DND-41 (cell line): ENCODE data around the gene LRIG3.

Source experiments
- ATAC-seq: fragments of 200-7000 bp; cut with Tn5 transposase; 3 replicates; pipeline ENCODE4 v1.9.1; 2021; ENCODE audit warnings: low read depth; ENCODE audit not compliant: insufficient read depth
- DNase-seq: peaks from one replicate; pipeline ENCODE4 v3.0.0-alpha.2; 2020
- H2AFZ ChIP-seq: 2 replicates; pipeline ENCODE4 v1.6.0; 2012; ENCODE audit warnings: low read depth, low read length
- H3K27ac ChIP-seq: 2 replicates; pipeline ENCODE4 v1.5.1; 2012; ENCODE audit warnings: low read length, inconsistent platforms
- H3K27me3 ChIP-seq: fragments of 200-600 bp; sonication (generic); 2 replicates; pipeline ENCODE4 v1.6.0; 2012; ENCODE audit warnings: low read length, mild to moderate bottlenecking, inconsistent platforms; ENCODE audit not compliant: insufficient read depth, poor library complexity
- H3K36me3 ChIP-seq: 2 replicates; pipeline ENCODE4 v1.5.1; 2012; ENCODE audit warnings: low read length, inconsistent platforms; ENCODE audit not compliant: insufficient read depth
- H3K4me1 ChIP-seq: 2 replicates; pipeline ENCODE4 v1.5.1; 2012; ENCODE audit warnings: mild to moderate bottlenecking, low read length; ENCODE audit not compliant: insufficient read depth
- H3K4me2 ChIP-seq: 2 replicates; pipeline ENCODE4 v1.6.0; 2012; ENCODE audit warnings: mild to moderate bottlenecking, moderate library complexity, low read length, inconsistent platforms; ENCODE audit not compliant: insufficient read depth
- H3K4me3 ChIP-seq, 2 experiments: fragments of 200-600 bp in 1 of 2; shearing (Covaris generic) in 1 of 2; 2 replicates each; pipeline ENCODE4 v1.5.1; 2012 to 2016; ENCODE audit warnings: inconsistent platforms in 2 of 2, low read length in 2 of 2, mild to moderate bottlenecking in 2 of 2, low read depth in 1 of 2, moderate library complexity in 1 of 2
- H3K79me2 ChIP-seq: 2 replicates; pipeline ENCODE4 v1.6.0; 2012; ENCODE audit warnings: low read length, inconsistent platforms; ENCODE audit not compliant: insufficient read depth
- H3K9ac ChIP-seq: 2 replicates; pipeline ENCODE4 v1.6.0; 2012; ENCODE audit warnings: low read depth, mild to moderate bottlenecking, inconsistent platforms, low read length, moderate library complexity
- H3K9me3 ChIP-seq: 2 replicates; pipeline ENCODE4 v1.5.1; 2012; ENCODE audit warnings: low read length, moderate library complexity, mild to moderate bottlenecking, inconsistent platforms; ENCODE audit not compliant: insufficient read depth, severe bottlenecking
- H4K20me1 ChIP-seq: 2 replicates; pipeline ENCODE4 v1.6.0; 2012; ENCODE audit warnings: low read length; ENCODE audit not compliant: insufficient read depth
- CTCF ChIP-seq: IDR thresholded peaks from 2 replicates; pipeline ENCODE4 v1.5.1; 2012; ENCODE audit warnings: borderline replicate concordance, low read length, moderate library complexity, mild to moderate bottlenecking; ENCODE audit not compliant: poor library complexity, severe bottlenecking; ENCODE audit errors: extremely low read depth
- EZH2 ChIP-seq: IDR thresholded peaks from 3 replicates; pipeline ENCODE4 v1.6.1; 2012; ENCODE audit warnings: borderline replicate concordance, low read depth, mild to moderate bottlenecking, moderate library complexity, low read length, inconsistent platforms; ENCODE audit not compliant: severe bottlenecking

LRIG3 gene

GRCh38 chr12:58930770-58931324, 10.5 kb upstream of the LRIG3 start:
- Histone ChIP-seq H3K36me3 (no peaks in the 10 kb centered on the region), H4K20me1 (no peaks in the 10 kb centered on the region), H2AFZ (no peak overlapping the region), H3K27me3 (no peaks in the 10 kb centered on the region), H3K4me2 (no peak overlapping the region), H3K9me3 (no peaks in the 10 kb centered on the region), H3K79me2 (no peaks in the 10 kb centered on the region), H3K27ac (no peak overlapping the region), H3K9ac (no peak overlapping the region), H3K4me1 (no peaks in the 10 kb centered on the region), H3K4me3 (no peak overlapping the region)
- TF ChIP-seq EZH2 = no peak
- no peak for TF ChIP-seq CTCF
- no peak for ATAC-seq
- no peak for DNase-seq

GRCh38 chr12:58927120-58927519, 6.8 kb upstream of the LRIG3 start:
- no peak overlapping the region for H3K9ac ChIP-seq
- no peaks in the 10 kb centered on the region for H3K9me3 ChIP-seq
- no peaks in the 10 kb centered on the region for H3K79me2 ChIP-seq
- no peak overlapping the region for H3K4me2 ChIP-seq
- no peaks in the 10 kb centered on the region for H4K20me1 ChIP-seq
- no peaks in the 10 kb centered on the region for H3K36me3 ChIP-seq
- no peak for DNase-seq
- H3K4me1 ChIP-seq = no peaks in the 10 kb centered on the region
- H3K27me3 ChIP-seq = no peaks in the 10 kb centered on the region
- no peak overlapping the region for H3K4me3 ChIP-seq
- H3K27ac ChIP-seq = no peak overlapping the region
- no peak for ATAC-seq
- no peak overlapping the region for H2AFZ ChIP-seq
- TF ChIP-seq EZH2 (no peak), CTCF (no peak)

- Histone ChIP-seq H2AFZ (no peak overlapping the region), H3K4me1 (no peaks in the 10 kb centered on the region), H3K27ac (no peak overlapping the region), H3K79me2 (no peaks in the 10 kb centered on the region), H3K36me3 (no peaks in the 10 kb centered on the region), H4K20me1 (no peaks in the 10 kb centered on the region), H3K9ac (no peak overlapping the region), H3K27me3 (no peaks in the 10 kb centered on the region), H3K9me3 (no peaks in the 10 kb centered on the region), H3K4me3 (no peak overlapping the region), H3K4me2 (no peak overlapping the region)
- ATAC-seq (no peak), DNase-seq (no peak)
- no peak for TF ChIP-seq EZH2
Observed at GRCh38 chr12:58926586-58926985, 6.3 kb upstream of the LRIG3 start.

- Histone ChIP-seq H3K4me3 (no peak overlapping the region), H4K20me1 (no peaks in the 10 kb centered on the region), H3K79me2 (no peaks in the 10 kb centered on the region), H3K4me1 (no peaks in the 10 kb centered on the region), H3K27me3 (no peaks in the 10 kb centered on the region), H3K4me2 (no peak overlapping the region), H2AFZ (no peak overlapping the region), H3K27ac (no peak overlapping the region), H3K9me3 (no peaks in the 10 kb centered on the region), H3K9ac (no peak overlapping the region), H3K36me3 (no peaks in the 10 kb centered on the region)
- DNase-seq (no peak), ATAC-seq (no peak)
- TF ChIP-seq EZH2 = no peak
- TF ChIP-seq CTCF = no peak
Observed at GRCh38 chr12:58925751-58926150, 5.4 kb upstream of the LRIG3 start.
